GM18511 (cell line): ENCODE measurements around the gene ATP5ME.
"Not testable (repeated sequence)": the region's sequence is repeated elsewhere in the genome, so short reads cannot be mapped to it uniquely, and the experiment has no call there.

Experiments used
- ATAC-seq: cut with Tn5 transposase; IDR thresholded peaks from one replicate; pipeline ENCODE4 v1.9.1; 2021; ENCODE audit warnings: mild to moderate bottlenecking, moderate library complexity; ENCODE audit not compliant: unreplicated experiment

The ATP5ME gene

GRCh38 chr4:657338-657833, 16.7 kb downstream of the ATP5ME start:
- no peak for ATAC-seq

GRCh38 chr4:656436-657337, 17.4 kb downstream of the ATP5ME start:
- no peak for ATAC-seq

GRCh38 chr4:655464-656151, 18.5 kb downstream of the ATP5ME start:
- ATAC-seq, result no peak

GRCh38 chr4:654871-655463, 19.1 kb downstream of the ATP5ME start:
- no peak for ATAC-seq

GRCh38 chr4:654503-654845, 19.6 kb downstream of the ATP5ME start:
- ATAC-seq, result no peak

- no peak for ATAC-seq
These were observed 20.1 kb downstream of the ATP5ME start for GRCh38 chr4:653831-654502.

GRCh38 chr4:653080-653821, 20.8 kb downstream of the ATP5ME start:
- ATAC-seq, result no peak

- ATAC-seq, result no peak
These were observed 22.0 kb downstream of the ATP5ME start for GRCh38 chr4:651884-652642.

GRCh38 chr4:650951-651883, 22.9 kb downstream of the ATP5ME start:
- ATAC-seq, result no peak

- ATAC-seq, result no peak
These were observed 23.6 kb downstream of the ATP5ME start for GRCh38 chr4:650461-650860.

- ATAC-seq, result no peak
These were observed 24.2 kb downstream of the ATP5ME start for GRCh38 chr4:649751-650310.

GRCh38 chr4:649293-649625, 24.8 kb downstream of the ATP5ME start:
- no peak for ATAC-seq

- no peak for ATAC-seq
These were observed 25.3 kb downstream of the ATP5ME start for GRCh38 chr4:648579-649292.

GRCh38 chr4:647481-647880, 26.6 kb downstream of the ATP5ME start:
- ATAC-seq, result no peak

- no peak for ATAC-seq
These were observed 27.6 kb downstream of the ATP5ME start for GRCh38 chr4:646460-646859.

GRCh38 chr4:642366-642765, 31.7 kb downstream of the ATP5ME start:
- ATAC-seq, result not testable (repeated sequence)

- no peak for ATAC-seq
These were observed 36.4 kb downstream of the ATP5ME start for GRCh38 chr4:637536-638280.
